Hepatocyte (in vitro differentiated cells): Measurements from ENCODE around the gene SURF2.

Experiments
- EZH2 ChIP-seq: fragments of 200-600 bp; sonication (generic); IDR thresholded peaks from 2 replicates; pipeline ENCODE4 v1.6.1; 2016; ENCODE audit warnings: antibody characterized with exemption, mild to moderate bottlenecking, borderline replicate concordance
- EZH2phosphoT487 ChIP-seq: fragments of 200-600 bp; sonication (generic); IDR thresholded peaks from one replicate; pipeline ENCODE4 v1.6.1; 2018; ENCODE audit warnings: antibody characterized with exemption, mild to moderate bottlenecking, low read depth, moderate library complexity; ENCODE audit not compliant: unreplicated experiment, severe bottlenecking
- TF ChIP-seq, protein P1 (sequence below): fragments of 200-600 bp; sonication (generic); IDR thresholded peaks from 2 replicates; pipeline ENCODE4 v1.5.1; 2016; ENCODE audit warnings: antibody characterized with exemption, mild to moderate bottlenecking; ENCODE audit not compliant: poor library complexity

DNA sequence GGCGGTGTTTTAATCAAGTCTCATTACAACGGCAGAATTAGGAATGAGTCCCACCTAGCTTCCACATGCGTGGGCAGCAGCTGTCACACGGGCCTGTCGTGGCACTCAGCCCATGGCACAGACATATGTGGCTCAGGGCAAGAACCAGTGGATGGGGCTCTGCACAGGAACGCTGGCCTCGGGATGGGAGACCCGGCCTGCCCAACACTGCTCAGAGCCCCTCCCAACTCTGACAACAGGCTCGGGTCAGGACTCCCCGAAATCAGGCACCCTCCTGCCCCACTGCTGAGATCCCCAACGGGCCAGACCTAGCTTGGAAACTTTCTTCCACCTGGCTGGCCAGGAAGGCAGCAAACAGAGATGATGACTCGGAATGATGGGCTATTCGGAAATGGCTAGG, 15.4 kb upstream of the SURF2 start:
- TF ChIP-seq, protein P1, sequence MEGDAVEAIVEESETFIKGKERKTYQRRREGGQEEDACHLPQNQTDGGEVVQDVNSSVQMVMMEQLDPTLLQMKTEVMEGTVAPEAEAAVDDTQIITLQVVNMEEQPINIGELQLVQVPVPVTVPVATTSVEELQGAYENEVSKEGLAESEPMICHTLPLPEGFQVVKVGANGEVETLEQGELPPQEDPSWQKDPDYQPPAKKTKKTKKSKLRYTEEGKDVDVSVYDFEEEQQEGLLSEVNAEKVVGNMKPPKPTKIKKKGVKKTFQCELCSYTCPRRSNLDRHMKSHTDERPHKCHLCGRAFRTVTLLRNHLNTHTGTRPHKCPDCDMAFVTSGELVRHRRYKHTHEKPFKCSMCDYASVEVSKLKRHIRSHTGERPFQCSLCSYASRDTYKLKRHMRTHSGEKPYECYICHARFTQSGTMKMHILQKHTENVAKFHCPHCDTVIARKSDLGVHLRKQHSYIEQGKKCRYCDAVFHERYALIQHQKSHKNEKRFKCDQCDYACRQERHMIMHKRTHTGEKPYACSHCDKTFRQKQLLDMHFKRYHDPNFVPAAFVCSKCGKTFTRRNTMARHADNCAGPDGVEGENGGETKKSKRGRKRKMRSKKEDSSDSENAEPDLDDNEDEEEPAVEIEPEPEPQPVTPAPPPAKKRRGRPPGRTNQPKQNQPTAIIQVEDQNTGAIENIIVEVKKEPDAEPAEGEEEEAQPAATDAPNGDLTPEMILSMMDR, result no peak
- TF ChIP-seq EZH2phosphoT487, result no peak
- TF ChIP-seq EZH2, result no peak
